Suppressor macrophage treated with lipopolysaccharide for 1 hour (primary cell): Measurements from ENCODE around the gene ANGPTL2.
"Not testable (repeated sequence)": the region's sequence is repeated elsewhere in the genome, so short reads cannot be mapped to it uniquely, and the experiment has no call there.

Experiments used
- DNase-seq, 3 donors: peaks; one replicate each; pipeline ENCODE4 v3.0.0-alpha.2; 2020 to 2022

The ANGPTL2 gene

DNA sequence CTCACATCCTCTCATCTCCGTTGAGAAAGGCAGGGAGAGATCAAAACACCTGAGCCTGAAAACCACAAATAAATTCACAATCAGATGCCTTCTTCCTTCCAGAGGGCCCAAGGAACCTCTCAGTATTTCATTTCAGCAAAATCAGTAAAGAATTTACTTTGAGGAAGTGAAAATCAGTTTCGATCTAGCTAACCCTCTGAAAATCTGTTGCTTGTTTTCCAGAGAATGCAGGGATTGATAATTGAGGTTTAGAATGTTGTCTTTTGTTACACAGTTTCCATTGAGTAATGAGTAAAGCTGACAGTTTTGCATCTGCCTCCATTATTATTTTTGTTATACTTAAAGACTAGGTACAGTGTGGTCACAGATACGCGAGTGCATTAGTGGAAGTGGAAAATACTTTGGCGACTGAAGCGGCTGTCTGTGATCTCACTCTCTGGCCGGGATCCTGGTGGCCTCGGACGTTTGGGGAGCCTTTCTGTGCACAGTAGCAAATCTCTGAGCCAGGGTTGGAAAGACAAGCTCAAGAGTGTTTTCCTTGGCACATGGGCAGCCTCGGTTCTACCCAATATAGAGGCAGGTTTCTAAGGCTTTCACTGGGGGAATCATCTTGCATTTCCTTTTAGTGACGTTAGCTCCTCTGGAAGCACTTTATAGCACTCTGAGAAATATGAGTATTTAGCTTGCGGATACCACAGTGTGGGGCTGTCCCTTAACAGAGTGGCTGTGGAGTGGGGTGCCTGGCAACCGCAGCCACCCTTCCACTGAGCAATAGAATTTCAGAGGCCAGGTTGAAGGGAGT is 32.2 kb upstream of the ANGPTL2 start:
- peak; percentile 31 to 56 (median 36) for DNase-seq

DNA sequence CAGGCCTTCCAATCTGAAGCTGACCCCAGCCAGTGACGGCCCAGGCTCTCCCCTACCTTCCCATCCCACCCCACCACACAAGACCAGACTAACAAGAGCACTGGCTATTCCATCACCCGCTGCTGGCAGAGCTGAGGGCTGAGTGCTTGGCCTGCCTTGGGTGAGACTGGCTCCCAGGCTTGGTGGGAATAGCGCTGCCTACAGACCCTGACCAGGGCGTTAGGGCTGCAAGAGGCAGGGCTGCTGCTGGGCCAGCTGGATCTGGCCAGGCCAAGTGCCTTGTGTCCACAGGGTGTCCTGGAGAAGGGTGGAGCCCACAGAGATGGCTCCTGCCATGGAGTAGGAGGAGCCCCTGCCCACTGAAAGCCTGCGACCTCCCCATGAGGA is 31.6 kb upstream of the ANGPTL2 start:
- no peak for DNase-seq

DNA sequence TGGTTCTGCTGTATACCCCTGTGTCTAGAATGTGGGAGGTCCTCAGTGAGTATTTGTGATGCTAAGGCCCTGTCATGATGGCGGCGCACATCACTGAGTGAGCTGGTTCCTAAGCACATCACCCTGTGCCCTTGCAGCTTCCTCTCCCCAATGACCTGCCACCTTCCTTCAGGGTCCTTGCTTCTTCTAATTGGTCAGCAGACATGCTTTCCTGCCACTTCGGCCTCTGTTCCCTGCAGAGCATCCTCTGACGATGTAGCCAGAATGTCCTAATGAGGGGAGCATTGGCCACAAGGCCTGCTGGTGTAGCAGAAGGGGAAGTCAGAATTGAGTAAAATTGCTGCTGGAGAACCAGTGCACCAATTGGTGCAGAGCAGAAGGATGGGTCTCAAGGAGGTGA is 31.1 kb upstream of the ANGPTL2 start:
- no peak for DNase-seq

DNA sequence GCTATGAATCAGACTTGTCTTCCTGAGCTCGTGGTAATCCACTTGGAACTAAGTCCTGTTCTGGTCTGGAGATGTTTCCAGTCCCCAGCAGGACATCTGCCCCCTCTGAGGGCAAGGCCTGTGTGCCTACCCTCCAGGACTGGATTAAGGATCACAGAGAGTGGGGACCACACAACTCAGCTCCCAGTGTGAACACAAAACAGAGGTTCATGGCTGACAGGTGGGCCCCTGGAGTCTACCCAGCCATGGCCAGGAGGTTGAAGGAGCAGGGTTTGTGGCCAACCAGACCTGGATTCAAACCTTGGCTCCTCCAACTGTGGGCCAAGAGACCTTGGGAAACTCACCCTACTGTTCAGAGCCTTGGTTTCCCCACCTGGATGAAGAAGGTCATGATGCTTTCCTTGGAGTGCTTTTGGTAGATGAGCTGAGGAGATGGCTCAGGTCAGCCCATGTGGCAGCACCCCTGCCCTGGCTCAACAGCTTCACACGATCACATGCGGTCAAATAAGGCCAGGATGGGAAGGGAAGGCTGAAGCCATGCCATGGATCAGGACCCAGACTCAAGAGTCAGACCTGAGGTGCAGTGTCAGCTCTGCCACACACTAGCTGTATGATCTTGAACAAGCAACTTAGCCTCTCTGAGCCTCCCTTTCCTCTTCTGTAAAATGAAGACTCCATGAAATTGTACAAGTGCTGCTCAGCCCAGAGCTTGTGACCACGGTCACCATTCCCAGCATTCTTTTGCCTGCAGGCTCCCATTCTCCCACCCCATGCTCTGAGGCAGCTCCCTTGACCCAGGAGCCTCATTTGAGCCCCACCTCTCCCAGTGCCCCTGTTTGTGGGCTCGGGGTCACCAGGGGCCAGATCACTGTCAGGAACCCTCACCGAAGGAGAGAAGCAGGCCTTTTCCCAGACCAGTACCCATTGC is 27.3 kb upstream of the ANGPTL2 start:
- no peak for DNase-seq

DNA sequence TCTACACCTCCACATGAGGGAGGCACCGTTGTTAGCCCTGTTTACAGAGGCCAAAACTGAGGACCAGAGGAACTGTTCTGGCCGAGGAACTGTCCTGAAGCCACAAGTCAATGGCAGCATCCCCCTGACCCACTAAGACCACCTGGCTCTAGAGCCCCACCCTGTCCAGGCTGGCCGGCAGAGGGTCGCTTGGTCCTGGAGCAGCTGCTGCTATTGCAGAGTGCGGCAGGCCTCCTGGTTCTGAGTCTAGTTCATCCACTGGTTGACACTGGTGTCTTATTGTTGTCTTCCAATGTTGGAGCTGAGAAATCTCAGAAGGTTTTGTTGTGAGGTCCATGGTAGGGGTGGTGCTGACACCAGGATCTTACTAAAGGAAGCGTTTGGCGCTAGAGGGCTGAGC is 26.6 kb upstream of the ANGPTL2 start:
- DNase-seq = no peak

DNA sequence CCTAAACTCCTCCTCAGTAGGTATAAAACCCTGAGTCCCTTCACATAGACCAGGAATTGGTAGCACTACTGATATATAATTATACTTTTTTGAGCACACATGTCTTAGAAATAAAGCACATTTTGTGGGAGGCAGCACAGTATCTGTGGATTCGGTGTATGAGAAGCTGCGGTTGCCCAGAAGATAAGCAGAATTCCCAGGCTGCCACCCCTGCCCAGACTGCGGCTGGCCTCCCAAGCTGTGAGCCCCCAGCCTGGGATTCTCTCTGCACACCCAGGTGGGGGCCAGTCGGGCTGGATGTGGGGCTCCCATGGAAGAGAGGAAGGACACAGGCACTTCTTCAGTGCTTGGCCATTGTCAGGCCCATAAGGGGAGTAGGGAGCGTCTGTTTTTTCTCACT is 25.6 kb upstream of the ANGPTL2 start:
- no peak for DNase-seq

DNA sequence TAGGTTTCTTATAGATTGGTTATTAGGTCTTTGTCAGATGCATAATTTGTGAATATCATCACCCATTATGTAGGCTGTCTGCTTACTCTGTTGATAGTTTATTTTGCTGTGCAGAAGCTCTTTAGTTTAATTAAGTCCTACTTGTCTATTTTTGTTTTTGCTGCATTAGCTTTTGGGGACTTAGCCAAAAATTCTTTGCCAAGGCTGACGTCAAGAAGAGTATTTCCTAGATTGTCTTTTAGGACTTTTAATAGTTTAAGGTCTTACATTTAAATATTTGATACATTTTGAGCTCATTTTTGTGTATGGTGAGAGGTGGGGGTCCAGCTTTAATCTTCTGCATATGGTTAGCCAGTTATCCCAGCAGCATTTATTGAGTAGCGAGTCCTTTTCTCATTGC is 24.8 kb upstream of the ANGPTL2 start:
- no peak for DNase-seq

DNA sequence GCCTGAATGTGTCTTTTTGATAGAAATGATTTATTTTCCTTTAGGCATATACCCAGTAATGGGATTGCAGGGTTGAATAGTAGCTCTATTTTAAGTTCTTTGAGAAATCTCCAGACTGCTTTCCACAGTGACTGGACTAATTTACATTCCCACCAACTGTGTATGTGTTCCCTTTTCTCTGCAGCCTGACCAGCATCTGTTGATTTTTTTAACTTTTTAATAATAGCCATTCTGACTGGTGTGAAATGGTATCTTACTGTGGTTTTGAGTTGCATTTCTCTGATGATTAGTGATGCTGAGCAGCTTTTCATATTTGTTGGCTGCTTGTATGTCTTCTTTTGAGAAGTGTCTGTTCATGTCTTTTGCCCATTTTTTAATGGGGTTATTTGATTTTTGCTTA is 24.4 kb upstream of the ANGPTL2 start:
- DNase-seq = not testable (repeated sequence)

DNA sequence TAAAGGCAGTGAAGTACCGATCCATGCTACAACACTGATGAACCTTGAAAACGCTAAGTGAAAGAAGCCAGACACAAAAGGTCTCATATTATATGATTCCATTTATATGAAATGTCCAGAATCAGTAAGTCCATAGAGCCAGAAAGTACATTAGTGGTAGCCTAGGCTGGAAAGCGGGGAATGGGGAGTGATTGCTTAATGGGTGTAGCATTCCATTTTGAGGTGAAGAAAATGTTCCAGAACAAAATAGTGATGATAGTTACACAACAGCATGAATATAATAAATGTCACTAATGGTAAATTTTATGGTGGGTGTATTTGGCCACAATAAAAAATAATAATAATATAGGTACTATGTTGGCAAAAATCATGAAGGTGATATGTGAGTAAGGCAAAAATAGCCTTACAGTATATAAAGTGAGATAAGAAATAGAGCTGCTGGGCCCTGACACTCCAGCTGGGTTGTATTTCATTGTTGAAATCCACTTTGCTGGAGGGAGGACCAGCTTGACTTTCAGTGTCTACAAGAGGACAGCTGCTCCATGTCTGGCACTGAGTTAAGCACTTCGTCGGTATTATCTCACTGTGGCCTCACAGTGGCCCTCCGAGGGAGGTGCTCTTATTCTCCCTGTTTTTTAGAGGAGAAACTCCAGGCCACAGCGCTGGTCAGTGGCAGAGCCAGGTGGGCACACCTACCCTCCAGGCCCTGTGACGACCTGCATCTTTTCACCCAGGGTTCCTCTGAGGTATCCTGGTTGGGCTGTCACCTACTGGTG is 22.4 kb upstream of the ANGPTL2 start:
- no peak for DNase-seq

DNA sequence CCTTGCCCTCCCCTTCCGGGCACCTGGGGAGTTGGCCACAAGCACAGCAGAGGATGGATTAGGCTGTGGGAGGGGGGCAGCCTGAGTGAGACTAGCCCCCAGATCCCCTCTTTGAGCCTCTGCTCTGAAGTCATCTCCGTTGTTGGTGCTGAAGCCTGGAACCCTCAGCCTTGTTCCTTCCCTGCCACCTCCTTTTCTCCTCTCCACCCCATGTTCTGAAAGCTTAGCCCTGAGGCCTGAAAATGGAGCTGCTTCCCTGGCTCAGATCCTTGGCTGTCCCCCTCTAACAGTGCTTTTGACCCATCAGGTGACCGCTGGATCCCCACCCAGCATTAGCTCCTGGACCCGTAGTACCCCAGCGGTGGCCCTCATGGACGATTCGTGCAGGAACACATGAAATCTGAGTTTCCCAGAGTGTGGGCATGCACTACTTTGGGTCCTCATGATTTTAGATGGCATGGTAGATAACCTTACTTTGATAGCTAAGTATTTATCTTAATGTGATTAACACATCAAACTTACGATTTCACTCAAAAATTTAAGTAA is 21.6 kb upstream of the ANGPTL2 start:
- DNase-seq = no peak

DNA sequence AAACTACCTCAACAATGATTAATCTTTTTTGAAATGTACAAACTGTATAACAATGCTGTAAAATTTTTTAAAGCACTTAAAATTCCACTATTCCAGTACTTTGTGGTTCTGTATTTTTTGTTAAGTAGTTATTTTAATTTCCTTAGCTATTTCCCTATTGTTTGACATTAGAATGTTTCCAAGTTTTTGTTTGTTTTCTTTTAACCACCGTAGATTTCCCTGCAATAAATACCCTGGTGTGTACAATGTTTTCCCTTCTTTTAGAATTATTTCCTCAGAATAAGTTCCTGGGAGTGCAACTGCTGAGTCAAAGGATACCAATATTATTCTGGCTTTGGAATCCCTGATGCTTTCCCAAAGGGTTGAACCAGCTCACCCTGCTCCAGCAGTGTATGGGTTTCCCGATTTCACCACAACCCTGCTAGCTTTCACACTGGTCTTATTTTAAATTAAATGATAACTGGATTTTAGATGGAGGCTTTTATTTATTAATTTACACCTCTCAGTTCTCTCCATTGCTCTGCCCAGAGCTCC is 20.6 kb upstream of the ANGPTL2 start:
- DNase-seq = no peak

DNA sequence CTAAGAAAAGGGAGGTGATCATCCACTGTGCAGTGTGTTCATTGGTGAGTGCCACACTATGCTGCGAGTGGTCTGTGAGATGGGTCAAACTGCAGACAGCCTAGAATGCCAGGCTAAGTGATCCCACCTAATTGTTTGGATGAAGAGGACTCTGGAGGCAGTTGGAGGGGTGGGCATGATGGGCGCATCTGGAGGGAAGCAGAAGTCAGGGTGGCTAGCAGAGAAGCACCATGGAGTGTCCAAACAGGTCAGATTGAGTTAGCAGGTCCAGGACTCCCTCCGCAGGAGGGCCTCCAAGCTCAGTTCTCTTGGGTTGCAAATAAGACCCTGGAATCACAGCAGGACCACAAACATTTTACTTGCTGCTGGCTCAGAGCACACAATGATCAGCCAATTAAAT is 19.9 kb upstream of the ANGPTL2 start:
- no peak for DNase-seq

DNA sequence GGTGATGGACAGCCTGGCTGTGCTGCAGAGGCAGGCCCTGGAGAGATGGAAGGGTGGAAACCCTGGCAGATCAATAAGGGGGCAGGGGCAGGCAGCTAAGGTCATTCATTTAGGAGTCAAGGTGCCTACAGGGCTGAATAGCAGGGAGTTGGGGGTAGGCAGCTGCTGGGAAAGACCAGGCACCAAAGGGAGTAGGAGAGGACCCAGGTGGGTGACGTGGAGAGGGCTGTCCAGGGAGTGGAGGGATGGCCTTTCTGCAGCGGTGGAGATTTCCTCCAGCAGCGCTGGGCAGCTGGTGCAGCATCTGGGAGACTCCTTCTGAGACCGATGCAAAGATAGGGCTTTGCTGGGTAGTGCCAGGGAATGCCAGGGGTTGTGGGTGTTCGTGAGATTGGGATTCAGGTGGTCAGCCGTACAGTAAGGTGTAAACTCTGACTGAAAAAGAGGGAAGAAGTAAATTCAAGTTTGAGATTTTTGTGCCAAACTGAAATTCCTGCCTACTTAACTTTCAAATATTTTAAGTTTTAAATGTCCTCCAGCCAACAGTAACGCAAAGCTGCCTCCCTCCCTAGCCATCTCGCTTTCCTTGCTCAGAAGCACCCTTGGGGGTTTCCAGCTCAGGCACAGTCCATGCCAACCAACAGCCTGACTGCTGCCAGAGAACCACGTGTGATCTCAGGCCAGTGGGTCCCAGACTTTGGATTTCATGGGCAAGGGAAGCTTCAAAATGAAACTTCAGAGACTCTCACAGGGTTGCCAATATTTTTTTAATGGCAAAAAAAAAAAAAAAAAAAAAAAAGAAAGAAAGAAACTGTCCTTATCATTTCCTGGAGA is 18.6 kb upstream of the ANGPTL2 start:
- no peak for DNase-seq

DNA sequence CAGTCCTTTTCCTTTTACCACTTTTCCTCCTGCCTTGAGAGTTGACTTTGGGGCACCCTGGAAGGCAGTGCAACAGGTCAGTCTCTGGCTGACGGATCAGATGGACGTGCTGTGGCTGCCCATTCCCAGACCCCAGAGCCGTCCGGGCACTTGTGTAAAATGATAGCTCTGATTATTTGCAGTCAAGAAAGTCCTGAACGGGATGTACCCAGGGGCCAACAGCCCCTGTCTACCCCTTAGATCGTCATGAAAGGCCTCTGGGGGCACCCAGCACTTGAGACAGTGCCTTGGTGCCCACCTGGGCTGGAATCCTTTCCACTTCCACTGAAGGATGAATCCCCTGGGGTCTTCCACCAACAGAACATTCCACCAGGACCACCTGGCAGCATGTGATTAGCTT is 17.7 kb upstream of the ANGPTL2 start:
- no peak for DNase-seq

DNA sequence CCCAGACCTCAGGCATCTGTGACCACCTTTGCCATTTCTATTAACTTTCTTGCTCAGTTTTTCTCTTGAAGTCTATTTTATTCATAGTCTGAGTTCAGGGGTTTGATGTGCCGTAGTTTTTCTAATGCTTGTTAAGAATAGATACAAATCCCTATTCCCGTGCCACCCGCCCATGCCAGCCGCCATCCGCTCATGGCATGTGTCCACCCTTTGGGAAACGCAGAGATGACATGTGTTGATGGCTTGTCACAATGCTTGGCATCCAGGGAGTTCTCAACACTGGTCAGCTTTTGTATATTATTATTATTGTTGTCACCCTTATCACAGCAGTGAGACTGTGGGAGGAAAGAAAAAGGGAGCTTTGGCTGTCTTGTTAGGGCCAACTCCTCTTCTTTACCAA is 17.3 kb upstream of the ANGPTL2 start:
- DNase-seq = no peak

DNA sequence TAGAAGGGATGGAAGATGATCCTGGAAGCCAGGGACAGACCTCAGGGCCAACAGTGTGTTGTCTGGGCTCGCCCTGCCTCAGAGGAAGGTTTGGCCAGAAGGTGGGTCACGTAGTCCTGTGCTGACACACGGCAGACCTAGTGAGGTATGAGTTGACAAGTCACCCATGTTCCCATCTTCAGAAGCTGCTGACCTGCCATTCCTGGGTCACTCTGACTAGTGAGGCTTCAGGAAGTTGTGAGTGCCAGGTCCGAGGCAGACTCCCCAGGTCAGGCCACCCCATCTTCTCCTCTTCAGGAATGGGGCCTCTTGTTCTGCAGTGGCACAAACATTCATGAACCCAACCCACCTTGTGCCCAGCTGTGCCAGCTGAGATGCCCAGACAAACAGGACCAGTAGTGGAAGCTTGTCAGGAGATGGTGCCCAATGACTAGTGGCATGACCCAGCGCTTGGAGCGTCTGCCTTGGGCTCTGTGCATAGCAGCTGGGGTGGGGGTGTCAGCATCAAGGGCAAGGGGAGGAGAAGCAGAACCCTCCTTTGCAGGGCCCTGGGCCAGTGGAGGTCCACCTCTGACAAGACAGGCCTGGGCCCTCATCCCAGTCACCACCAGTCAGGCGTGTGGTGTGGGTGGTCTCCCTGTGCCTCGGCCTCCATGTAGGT is 16.8 kb upstream of the ANGPTL2 start:
- no peak for DNase-seq

DNA sequence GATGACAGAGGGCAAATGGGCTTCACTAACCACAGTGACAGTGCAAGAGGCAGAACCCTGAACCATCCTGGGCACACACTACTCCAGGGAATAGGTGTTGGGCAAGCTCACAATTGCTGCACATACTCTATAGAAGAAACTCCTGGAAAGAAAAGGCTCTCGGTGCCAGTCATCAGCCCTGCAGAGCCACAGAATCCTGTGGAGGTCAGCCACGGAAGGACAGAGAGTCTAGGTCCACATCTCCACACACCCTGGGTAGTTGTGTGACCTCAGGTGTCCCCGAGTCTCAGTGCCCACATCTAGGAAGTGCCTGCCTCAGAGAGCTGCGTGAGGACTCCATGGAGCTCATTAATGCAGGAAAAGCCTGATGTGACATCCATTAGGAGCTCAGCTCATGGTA is 16.0 kb upstream of the ANGPTL2 start:
- DNase-seq = no peak

DNA sequence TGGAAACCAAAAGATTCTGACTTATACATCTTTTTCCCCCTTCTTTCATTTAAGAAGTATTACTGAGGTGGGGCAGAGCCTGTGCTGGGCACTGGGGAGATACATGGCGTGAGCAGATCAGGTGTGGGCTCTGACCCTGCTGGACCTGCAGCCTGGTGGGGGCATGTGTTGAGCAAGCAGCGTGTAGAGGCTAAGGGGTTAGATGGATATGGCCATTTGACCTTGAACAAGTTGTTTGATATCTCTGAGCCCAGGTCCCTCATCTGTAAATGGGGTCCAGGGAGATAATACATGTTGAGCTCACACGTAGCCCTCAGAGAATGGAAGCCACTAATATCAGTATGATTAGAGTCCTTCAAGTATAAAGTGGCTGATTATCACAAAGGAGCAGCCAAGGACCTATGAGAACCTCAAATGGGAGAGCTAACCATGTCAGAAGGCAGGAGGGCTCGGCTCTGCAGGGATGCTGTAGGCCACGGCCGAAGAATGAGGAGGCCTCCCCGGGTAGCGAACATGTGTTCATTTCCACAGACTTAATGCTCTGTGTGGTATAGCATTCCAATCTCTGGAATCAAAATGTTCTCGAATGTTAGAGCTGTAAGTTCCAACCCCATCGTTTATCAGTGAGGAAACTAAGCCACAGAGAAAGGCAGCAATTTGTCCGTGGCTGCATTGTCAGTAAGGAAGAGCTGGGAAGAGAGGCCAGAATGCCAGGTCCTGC is 15.4 kb upstream of the ANGPTL2 start:
- no peak for DNase-seq

DNA sequence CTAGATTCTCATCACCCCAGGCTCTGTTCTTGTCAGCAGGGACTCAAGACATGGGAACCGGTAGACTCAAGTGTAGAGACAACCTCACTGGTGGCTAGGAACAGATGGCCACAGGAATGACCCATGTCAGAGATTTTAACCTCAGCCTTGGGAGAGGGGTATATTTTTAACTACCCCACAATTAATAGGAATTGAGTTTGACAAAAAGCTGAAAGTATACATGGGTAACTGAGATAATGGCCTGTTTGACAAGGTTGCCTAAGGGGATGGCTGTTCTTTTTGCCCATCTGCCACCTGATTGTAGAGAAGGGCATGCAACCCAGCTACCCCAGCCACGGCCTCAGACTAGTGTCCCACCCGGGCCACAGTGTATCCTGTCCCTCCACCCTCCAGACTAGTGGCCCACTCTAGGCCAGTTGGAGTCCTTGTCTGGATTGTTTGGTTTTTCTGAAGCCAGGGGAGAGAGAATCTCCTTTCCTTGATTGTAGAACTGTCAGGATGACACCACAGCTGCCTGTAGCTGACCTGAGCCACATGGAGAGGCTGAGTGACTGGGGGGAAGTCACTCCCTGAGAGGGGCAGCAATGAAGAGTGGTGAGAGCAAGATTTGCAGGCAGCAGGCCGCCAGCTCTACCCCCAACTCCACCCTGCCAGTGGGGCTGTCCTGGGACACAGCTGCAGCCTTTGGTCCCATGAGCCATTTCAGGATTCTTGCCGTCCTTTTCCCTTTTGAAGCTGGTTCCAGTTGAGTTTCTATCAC is 14.6 kb upstream of the ANGPTL2 start:
- DNase-seq = no peak
